NCI-H2196 (cell line): ENCODE results near the gene ASB15.
"Not testable (repeated sequence)": the region's sequence is repeated elsewhere in the genome, so short reads cannot be mapped to it uniquely, and the experiment has no call there.

Experiments used
- DNase-seq: peaks from one replicate; lab custom pipeline; 2025; ENCODE audit not compliant: unreplicated experiment; lab: John Stamatoyannopoulos, UW

The ASB15 gene

GRCh38 chr7:123601530-123601929 lies at the start of gene ASB15:
TSS of gene ASB15 (plus strand) at chr7:123601821. CDS start at chr7:123614503, 12,682 bp downstream.
- no peak for DNase-seq

- not testable (repeated sequence) for DNase-seq
Observed at GRCh38 chr7:123552134-123552533, 49.5 kb upstream of the ASB15 start.

- DNase-seq, result no peak
Observed at GRCh38 chr7:123552641-123553040, 49.0 kb upstream of the ASB15 start.

- DNase-seq, result no peak
Observed at GRCh38 chr7:123553159-123553558, 48.5 kb upstream of the ASB15 start.

GRCh38 chr7:123555484-123555883 lies 46.1 kb upstream of the ASB15 start:
- DNase-seq, result no peak

GRCh38 chr7:123557016-123557397 lies 44.6 kb upstream of the ASB15 start:
- DNase-seq, result no peak

- DNase-seq, result peak; percentile 99
Observed at GRCh38 chr7:123557398-123558288, 44.0 kb upstream of the ASB15 start, which contains the start of gene NDUFA5. TSS of gene NDUFA5 (minus strand) at chr7:123557818. CDS start at chr7:123557795, 23 bp downstream.

- DNase-seq, result no peak
Observed at GRCh38 chr7:123558289-123558874, 43.2 kb upstream of the ASB15 start.

- DNase-seq, result no peak
Observed at GRCh38 chr7:123562121-123562520, 39.5 kb upstream of the ASB15 start.

GRCh38 chr7:123569352-123570010 lies 32.1 kb upstream of the ASB15 start:
- no peak for DNase-seq

- DNase-seq, result no peak
Observed at GRCh38 chr7:123570390-123571182, 31.0 kb upstream of the ASB15 start.

- DNase-seq, result no peak
Observed at GRCh38 chr7:123571187-123571586, 30.4 kb upstream of the ASB15 start.

- no peak for DNase-seq
Observed at GRCh38 chr7:123571684-123572083, 29.9 kb upstream of the ASB15 start.

GRCh38 chr7:123573341-123573740 lies 28.3 kb upstream of the ASB15 start:
- no peak for DNase-seq

GRCh38 chr7:123573896-123574467 lies 27.6 kb upstream of the ASB15 start:
- no peak for DNase-seq

- no peak for DNase-seq
Observed at GRCh38 chr7:123579416-123579815, 22.2 kb upstream of the ASB15 start.

GRCh38 chr7:123580406-123581161 lies 21.0 kb upstream of the ASB15 start:
- DNase-seq, result peak; percentile 36

GRCh38 chr7:123581162-123581459 lies 20.5 kb upstream of the ASB15 start:
- DNase-seq, result no peak

GRCh38 chr7:123583821-123584220 lies 17.8 kb upstream of the ASB15 start:
- no peak for DNase-seq

GRCh38 chr7:123588376-123588775 lies 13.2 kb upstream of the ASB15 start:
- no peak for DNase-seq
